ENCODE results near the gene VWF.
"Not testable (repeated sequence)": the region's sequence is repeated elsewhere in the genome, so short reads cannot be mapped to it uniquely, and the experiment has no call there.

VWF gene

GRCh38 chr12:6102021-6102420 lies 22.4 kb downstream of the VWF start:
- DNase-seq: not testable (repeated sequence)

GRCh38 chr12:6099316-6099715 lies 25.2 kb downstream of the VWF start:
- DNase-seq: no peak

DNA sequence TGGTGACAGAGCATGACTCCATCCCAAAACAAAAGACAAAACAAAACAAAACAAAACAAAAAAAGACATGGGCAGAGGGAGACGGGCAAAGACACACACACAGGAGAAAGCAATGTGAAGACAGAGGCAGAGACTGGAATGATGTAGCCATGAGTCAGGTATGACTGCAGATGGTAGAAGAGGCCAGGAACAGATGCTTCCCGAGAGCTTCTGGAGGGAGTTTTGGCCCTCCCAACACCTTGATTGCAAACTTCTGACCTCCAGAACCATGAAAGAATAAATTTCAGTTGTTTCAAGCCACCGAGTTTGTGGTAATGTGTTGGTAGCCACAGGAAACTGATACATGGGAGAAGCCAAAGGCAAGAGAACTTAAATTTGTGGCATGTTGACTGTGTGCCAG lies 27.1 kb downstream of the VWF start:
- DNase-seq: no peak

DNA sequence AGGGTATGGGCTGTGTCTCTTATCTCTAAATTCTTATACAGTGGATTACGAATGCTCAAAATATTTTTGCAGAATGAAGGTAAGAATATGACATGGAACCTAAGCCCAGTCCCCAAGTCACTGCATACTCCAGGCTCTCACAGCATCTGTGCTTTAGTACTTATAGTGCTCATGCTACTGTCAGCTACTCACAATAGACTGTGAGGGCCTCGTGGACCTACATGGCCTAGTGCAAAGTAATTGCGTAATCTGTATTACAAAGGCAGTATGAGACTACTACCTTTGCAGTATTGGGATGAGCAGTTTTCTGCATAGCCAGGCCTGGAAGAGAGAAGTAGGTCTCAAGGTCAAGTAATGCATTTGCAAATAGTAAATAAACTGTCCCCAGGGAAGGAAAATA lies 27.9 kb downstream of the VWF start:
- DNase-seq: no peak

GRCh38 chr12:6095269-6095668 lies 29.2 kb downstream of the VWF start:
- no peak for DNase-seq

GRCh38 chr12:6093764-6094163 lies 30.7 kb downstream of the VWF start:
- DNase-seq: no peak

DNA sequence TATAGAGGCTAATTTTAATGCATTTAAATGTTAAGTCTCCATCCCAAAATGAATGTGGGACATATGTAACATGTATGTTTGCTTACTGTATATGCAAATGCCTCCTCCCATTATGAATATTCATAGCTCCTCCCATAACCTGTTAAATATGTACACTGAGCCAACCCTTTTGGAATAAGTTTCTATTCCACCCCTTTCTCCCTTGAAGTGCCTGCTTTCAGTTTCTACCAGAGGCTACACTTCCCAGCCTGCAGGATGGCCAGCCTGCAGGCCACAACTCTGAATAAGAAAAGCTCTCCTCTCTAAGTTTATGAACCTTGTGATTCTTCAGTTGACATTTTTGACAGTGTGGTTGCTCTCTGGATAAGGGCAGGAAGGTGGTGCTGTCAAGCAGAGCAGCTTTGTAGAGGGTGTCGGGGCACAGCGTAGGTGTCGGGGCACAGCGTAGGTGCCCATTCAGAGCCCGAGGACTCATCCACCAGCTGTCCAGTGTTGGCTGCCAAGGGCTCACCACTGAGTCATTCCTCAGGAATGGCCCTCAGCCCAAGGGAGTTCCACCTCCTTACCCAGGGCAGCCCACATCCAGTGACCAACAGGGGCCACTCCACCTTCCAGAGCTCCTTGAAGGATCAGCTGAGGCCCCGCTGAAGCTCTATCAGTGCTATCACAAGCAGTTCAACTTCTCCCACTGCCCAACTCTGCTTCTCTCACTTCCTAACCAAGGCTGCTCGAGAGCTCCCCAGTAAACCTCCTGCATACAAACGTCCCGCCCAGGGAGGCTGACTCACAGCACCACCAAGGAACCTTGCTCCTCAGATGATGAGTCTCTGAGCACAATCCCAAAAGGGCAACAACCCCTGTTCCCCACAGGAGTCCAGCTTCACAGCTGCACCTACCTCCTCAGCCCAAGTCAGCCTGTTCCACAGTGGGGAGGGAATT lies 31.4 kb downstream of the VWF start:
- peak; percentile 45 for DNase-seq

DNA sequence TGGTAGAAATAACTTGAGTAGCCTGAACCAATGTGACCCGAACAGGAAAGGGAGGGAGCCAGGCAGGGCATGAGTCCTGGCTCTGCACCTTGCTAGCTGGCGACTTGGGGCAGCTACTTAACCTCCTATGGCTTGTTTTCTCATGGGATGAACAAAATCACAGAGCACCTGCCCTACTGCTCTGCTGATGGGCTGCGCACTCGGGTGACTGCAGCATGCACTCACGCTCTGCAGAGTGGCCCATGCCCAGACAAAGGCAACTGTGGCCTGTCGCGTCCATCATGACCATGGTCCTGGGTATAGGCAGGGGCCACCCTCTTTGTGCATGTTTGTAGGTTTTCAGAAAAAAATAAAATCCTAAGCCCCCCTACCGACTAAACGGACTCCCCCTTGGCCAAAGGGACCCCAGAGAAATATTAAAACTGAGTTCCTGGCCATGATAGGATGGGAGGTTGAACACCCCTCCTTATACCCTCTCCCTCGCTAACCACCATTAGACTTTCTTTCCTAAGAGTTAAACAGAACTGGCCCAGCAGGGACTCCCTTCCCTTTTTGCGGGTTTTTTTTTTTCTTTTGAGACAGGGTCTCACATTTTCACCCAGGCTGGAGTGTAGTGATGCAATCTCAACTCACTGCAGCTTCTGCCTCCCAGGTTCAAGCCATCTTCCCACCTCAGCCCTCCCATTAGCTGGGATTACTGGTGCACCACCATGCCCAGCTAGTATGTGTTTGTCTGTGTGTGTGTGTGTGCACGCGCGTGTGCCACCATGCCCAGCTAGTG lies 32.5 kb downstream of the VWF start:
- no peak for DNase-seq

- DNase-seq: peak; percentile 54
Observed at GRCh38 chr12:6090803-6091202, 33.7 kb downstream of the VWF start.

GRCh38 chr12:6088921-6089747 lies 35.3 kb downstream of the VWF start:
- DNase-seq: no peak

DNA sequence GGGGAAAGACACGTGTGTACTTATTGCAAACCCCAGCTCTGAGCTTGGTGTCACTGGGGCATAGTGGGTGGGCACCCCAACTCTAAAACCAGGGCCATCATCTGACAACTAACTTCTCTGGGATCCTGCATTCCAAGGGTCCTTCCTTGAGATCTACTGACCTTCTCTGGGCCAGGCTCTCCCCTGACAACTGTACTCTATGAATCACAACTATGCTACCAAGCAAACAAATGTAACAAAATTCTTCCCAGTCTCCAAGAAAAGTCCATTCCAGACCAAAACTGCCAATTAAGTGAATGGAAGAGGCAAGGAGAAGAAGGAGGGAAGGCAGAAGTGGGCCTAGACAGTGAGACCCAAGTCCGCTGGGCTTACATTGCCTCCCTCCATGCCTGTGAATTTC lies 38.2 kb downstream of the VWF start:
- no peak for DNase-seq

- DNase-seq: no peak
Observed at GRCh38 chr12:6085841-6086240, 38.6 kb downstream of the VWF start.

- no peak for DNase-seq
Observed at GRCh38 chr12:6084969-6085450, 39.5 kb downstream of the VWF start.

- no peak for DNase-seq
Observed at GRCh38 chr12:6084261-6084968, 40.1 kb downstream of the VWF start.

- no peak for DNase-seq
Observed at GRCh38 chr12:6083601-6084000, 40.9 kb downstream of the VWF start.

DNA sequence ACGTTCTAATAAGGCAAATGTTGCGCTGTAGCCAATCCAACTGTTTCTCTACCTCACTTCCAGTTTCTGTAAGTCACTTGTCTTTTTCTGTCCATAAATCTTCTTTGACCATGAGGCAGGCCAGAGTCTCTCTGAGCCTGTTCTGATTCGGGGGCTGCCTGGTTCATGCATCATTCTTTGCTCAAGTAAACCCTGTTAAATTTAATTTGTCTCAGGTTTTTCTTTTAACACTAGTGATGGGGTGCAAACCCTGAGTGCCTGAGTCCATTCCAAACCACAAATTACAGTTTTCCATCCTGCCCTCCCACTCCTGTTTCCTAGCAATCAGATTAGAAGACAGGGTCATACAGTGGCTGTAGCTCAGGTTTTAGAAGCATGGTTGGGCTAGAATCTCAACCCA lies 41.9 kb downstream of the VWF start:
- DNase-seq: no peak

GRCh38 chr12:6080149-6081045 lies 44.1 kb downstream of the VWF start:
- no peak for DNase-seq

GRCh38 chr12:6078398-6079096 lies 45.9 kb downstream of the VWF start:
- no peak for DNase-seq

DNA sequence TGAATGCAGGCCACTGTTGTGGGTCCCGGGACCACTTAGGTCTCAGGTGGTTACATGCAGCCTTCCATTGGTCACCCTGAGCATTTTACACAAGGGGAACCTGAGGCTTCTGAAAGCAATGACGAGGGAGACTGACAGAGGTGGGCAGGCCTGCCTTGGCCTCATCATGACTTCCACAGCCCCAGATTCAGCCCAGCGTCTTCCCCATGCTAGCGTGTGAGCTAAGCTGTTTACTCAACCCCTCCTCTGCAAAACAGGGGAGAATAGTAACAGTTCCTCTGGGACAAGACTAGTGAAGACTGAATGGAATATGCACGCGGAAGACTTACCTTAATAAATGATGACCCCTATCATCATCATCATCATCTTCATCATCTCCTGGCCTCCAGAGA lies 46.8 kb downstream of the VWF start:
- no peak for DNase-seq
